Mucosa of rectum (tissue), 2 donors: ENCODE data around the gene EPHA4.

Experiments
- H3K27ac ChIP-seq, 2 donors: one replicate each; pipeline ENCODE4 v1.7.0; 2013; ENCODE audit warnings: inconsistent platforms in 2 of 2, low read depth in 2 of 2, low read length in 2 of 2
- H3K27me3 ChIP-seq, 2 donors: one replicate each; pipeline ENCODE4 v1.7.0; 2013; ENCODE audit warnings: low read length in 2 of 2; ENCODE audit not compliant: control insufficient read depth in 2 of 2, insufficient read depth in 2 of 2
- H3K36me3 ChIP-seq, 2 donors: one replicate each; pipeline ENCODE4 v1.7.0; 2013; ENCODE audit warnings: low read length in 2 of 2; ENCODE audit not compliant: control insufficient read depth in 2 of 2, insufficient read depth in 2 of 2
- H3K4me1 ChIP-seq, 2 donors: one replicate each; pipeline ENCODE4 v1.7.0; 2013; ENCODE audit warnings: low read length in 2 of 2, mild to moderate bottlenecking in 1 of 2; ENCODE audit not compliant: control insufficient read depth in 2 of 2, insufficient read depth in 2 of 2
- H3K4me3 ChIP-seq, 2 donors: one replicate each; pipeline ENCODE4 v1.7.0; 2013; ENCODE audit warnings: low read length in 2 of 2
- H3K9ac ChIP-seq, 2 donors: one replicate each; pipeline ENCODE4 v1.7.0; 2013; ENCODE audit warnings: low read length in 2 of 2, low read depth in 1 of 2, mild to moderate bottlenecking in 1 of 2
- H3K9me3 ChIP-seq, 2 donors: one replicate each; pipeline ENCODE4 v1.7.0; 2013; ENCODE audit warnings: low read length in 2 of 2; ENCODE audit not compliant: control insufficient read depth in 2 of 2
- donor health status: healthy.
- donor health status: Normal muscosa, but diverticular disease.

Gene EPHA4

DNA sequence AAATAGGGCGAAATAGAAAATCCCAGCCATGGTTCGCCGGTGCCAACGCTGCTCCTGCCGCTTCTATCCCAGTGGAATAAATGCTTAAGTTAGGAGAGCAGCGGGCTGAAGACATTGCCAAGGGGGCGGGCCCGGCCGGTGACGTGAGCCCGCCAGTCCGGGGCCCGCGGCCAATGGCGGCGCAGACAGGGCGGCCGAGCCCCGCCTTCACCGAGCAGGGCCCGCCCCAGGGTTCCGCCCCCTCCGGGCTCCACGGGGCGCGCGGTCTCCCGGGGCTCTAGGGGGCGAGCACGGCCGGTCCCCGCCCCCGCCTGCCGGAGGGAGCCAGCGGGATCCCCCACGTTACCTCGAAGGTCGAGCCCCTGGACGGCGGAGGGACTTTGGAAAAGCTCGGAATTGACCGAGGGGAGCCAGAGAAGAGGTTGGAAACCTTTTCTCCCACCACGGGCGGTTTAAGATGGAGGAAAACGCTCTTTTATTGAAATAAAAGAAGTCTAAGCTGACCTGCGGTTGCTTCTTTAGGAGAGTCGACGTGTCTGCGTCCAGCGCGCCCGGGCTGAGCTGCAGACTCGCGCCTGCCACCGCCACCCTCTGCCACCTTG is at the start of gene EPHA4:
Gene EPHA4 (minus strand): TSS at position 86 of the 602 bp plus-strand sequence. CDS start 56 bp downstream, at position 30.
- peak within 1 kb of the TSS; percentile 77 to 88 for H3K4me3 ChIP-seq
- no peaks in the 10 kb centered on the region for H3K9me3 ChIP-seq
- peaks cover 16 to 23% of the 10 kb centered on the region in 2 donors for H3K4me1 ChIP-seq
- H3K27me3 ChIP-seq = peaks cover 7% of the 10 kb centered on the region in 2 donors
- peak within 1 kb of the TSS; percentile 80 for H3K9ac ChIP-seq
- H3K36me3 ChIP-seq = no peaks in the 10 kb centered on the region
- H3K27ac ChIP-seq = peak within 1 kb of the TSS; percentile 69 to 73

DNA sequence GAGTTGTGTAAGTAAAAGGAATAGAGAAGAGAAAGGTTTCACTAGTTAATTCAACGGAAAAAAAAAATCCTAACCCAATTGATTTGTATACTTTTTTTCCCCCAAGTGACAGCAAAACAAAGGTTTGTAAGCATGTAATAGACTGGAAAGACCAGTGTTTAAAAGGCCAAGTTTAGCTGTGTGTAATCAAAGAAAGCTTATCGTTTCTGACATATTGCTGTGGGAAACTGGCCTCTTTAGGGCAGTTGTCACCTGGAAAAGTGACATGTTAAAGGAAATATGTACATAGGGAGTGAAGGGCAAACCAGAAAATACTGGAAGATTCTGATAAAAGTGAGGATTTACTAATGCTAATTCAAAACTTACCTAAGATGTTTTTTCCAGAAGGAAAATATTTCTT is 45.9 kb upstream of the EPHA4 start:
- H3K9ac ChIP-seq = no peak overlapping the region
- H3K27me3 ChIP-seq = no peaks in the 10 kb centered on the region
- H3K27ac ChIP-seq = no peak overlapping the region
- no peaks in the 10 kb centered on the region for H3K4me1 ChIP-seq
- no peaks in the 10 kb centered on the region for H3K9me3 ChIP-seq
- H3K36me3 ChIP-seq = no peaks in the 10 kb centered on the region
- H3K4me3 ChIP-seq = no peak overlapping the region

DNA sequence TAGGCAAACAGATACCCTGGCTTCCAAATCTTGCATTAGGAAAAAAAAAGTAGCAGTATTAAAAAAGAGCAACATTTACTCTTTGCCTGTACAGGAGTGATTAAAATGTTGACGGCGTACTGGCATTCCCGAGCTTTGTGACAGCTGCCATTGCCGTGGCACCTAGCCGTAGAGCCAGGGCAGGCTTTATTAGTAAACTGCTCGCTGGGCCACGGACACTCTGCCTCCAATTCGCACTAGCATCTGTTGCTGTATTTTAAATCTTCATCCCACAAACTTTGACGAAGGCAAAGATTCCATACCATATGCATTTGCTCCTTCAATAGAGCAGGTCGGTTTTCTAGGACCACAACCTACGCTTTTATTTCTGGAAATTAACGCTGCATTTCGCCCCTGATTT is 44.5 kb upstream of the EPHA4 start:
- no peak overlapping the region for H3K27ac ChIP-seq
- no peaks in the 10 kb centered on the region for H3K36me3 ChIP-seq
- no peaks in the 10 kb centered on the region for H3K9me3 ChIP-seq
- H3K4me1 ChIP-seq = no peaks in the 10 kb centered on the region
- H3K9ac ChIP-seq = no peak overlapping the region
- no peaks in the 10 kb centered on the region for H3K27me3 ChIP-seq
- H3K4me3 ChIP-seq = no peak overlapping the region

DNA sequence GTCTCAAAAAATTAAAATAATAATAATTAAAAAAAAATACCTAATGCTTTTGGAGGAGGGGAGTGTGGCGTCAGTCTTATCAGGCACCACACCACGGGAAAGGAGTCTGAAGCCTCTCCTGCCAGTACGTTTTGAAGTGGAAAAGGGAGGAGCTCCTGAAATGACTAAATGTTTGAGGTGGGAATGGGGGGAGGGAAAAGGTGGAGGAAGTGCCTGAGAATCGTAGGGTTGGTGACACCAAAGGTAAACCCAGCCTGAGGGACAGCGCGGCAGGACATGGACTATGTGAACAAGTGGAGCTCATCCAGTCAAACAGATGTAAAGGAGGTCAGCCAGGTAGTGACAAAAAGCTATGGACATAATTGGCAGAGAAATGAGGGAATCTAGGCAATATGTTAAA is 42.2 kb upstream of the EPHA4 start:
- H3K36me3 ChIP-seq = no peaks in the 10 kb centered on the region
- H3K9ac ChIP-seq = no peak overlapping the region
- H3K4me3 ChIP-seq = no peak overlapping the region
- H3K4me1 ChIP-seq = no peaks in the 10 kb centered on the region
- no peak overlapping the region for H3K27ac ChIP-seq
- H3K9me3 ChIP-seq = no peaks in the 10 kb centered on the region
- no peaks in the 10 kb centered on the region for H3K27me3 ChIP-seq

DNA sequence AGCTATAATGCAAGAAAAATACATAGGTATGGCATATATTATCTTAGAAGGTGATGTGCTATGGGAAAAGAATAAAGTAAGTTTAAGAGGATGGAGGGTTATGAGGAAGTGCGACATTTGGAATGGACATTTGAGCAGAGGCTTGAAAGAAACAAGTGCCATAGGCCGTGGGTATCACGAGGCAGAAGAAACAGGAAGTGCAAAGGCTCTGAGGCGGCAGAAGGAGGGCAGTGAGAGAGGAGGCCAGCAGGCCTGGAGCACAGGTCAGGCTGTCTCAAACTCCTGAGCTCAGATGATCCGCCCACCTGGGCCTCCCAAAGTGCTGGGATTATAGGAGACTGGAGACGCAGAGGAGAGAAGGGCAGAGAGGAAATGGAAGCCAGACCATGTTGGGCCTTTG is 40.7 kb upstream of the EPHA4 start:
- H3K27me3 ChIP-seq = no peaks in the 10 kb centered on the region
- H3K27ac ChIP-seq = no peak overlapping the region
- no peaks in the 10 kb centered on the region for H3K4me1 ChIP-seq
- H3K9me3 ChIP-seq = no peaks in the 10 kb centered on the region
- H3K36me3 ChIP-seq = no peaks in the 10 kb centered on the region
- H3K9ac ChIP-seq = no peak overlapping the region
- H3K4me3 ChIP-seq = no peak overlapping the region

DNA sequence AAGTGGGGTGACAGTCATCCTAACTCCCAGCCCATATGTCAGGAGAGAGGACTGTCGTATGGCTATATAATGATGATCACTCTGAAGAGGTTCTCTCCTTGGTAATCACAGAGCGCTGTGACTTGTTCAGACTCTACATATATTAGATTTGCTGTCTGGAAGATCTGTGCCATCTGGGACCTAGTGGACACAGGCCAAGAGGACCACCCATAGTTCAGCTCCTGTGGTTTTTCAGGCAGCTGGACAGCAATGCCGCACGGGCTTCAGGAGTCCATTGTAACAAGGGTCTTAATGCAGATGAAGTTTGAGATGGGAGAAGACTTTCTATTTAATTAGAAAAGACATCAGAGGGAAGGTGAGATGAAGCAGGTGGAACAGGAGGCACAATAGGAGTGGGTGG is 40.1 kb upstream of the EPHA4 start:
- Histone ChIP-seq H3K4me3 (no peak overlapping the region), H3K9me3 (no peaks in the 10 kb centered on the region), H3K27ac (no peak overlapping the region), H3K36me3 (no peaks in the 10 kb centered on the region), H3K9ac (no peak overlapping the region), H3K27me3 (no peaks in the 10 kb centered on the region), H3K4me1 (no peaks in the 10 kb centered on the region)

DNA sequence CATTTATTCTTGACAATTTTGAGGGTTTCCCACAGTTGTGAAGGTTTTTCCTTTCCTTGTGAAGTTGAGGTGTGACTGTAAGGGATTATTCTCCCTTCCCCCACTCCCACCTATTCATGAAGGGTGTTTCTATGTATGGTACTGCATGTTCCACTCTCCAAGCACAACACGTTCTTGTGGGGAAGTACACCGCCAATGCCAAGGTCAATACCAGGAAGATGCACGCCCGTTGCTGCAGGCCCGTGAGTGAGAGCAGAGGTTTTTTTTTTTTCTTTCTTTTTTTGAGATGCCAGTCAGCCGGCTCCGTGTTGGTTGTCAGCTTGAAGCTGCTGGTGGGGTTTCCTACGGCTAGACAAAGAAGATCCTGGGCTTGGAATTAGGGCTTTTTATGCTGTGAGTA is 38.6 kb upstream of the EPHA4 start:
- no peaks in the 10 kb centered on the region for H3K9me3 ChIP-seq
- H3K27ac ChIP-seq = no peak overlapping the region
- no peaks in the 10 kb centered on the region for H3K4me1 ChIP-seq
- no peak overlapping the region for H3K4me3 ChIP-seq
- no peaks in the 10 kb centered on the region for H3K27me3 ChIP-seq
- H3K36me3 ChIP-seq = no peaks in the 10 kb centered on the region
- no peak overlapping the region for H3K9ac ChIP-seq

DNA sequence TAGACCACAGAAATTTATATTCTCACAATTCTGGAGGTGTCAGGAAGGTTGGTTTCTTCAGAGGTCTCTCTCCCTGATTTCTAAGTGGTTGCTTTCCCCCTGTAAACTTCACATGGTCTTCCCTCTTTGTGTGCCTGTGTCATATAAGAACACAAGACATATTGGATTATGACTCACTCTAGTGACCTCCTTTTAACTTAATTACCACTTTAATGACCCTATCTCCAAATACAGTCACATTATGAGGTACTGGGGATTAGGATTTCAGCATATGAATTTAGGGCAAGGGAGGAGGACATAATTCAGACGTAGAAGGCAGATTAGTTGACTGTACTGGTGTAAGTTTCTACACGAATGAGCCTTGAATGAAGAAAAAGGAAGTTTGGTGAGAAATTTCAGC is 38.2 kb upstream of the EPHA4 start:
- H3K9me3 ChIP-seq = no peaks in the 10 kb centered on the region

DNA sequence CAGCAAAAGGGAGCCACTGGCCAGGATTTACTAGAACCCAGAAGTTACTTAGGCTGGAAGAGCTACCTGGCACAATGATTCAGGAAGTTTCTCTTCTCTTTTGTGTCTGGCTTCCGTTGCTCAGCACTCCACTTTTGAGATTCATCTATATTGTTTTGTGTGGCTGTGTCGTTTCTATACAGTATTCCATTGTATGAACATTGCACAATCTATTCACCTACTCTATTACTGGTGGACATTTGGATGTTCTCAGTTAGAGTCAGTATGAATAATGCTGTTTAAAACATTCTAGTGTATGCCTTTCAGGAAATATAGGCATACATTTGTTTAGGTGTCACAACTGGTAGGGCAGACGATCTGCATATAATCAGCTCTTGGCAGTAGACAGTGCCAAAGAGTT is 36.3 kb upstream of the EPHA4 start:
- Histone ChIP-seq H3K27ac (no peak overlapping the region), H3K36me3 (no peaks in the 10 kb centered on the region), H3K4me1 (no peaks in the 10 kb centered on the region), H3K4me3 (no peak overlapping the region), H3K9me3 (no peaks in the 10 kb centered on the region), H3K9ac (no peak overlapping the region), H3K27me3 (no peaks in the 10 kb centered on the region)

More for the DNA sequence above, 38.2 kb upstream of the EPHA4 start:
- H3K9ac ChIP-seq = no peak overlapping the region
- H3K4me3 ChIP-seq = no peak overlapping the region
- H3K27ac ChIP-seq = no peak overlapping the region
- no peaks in the 10 kb centered on the region for H3K4me1 ChIP-seq
- no peaks in the 10 kb centered on the region for H3K27me3 ChIP-seq
- H3K36me3 ChIP-seq = no peaks in the 10 kb centered on the region

DNA sequence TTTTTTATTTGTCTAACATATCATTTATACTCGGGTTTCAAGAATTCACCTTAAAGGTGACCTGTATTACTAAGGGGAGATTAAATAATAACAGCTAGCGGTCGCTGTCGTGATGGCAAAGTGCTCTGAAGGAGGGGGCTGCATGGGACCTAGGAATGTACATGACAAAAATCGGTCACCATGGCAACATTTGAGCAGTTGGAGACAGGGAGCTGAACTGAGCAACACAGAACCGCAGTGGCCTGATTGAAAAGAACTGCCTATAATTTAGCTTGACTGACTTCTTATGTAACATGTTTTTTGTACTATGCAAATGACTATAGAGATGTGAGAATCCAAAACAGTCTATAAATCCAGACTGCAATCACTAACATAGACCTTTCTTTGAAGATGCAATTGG is 34.3 kb upstream of the EPHA4 start:
- no peaks in the 10 kb centered on the region for H3K36me3 ChIP-seq
- H3K27me3 ChIP-seq = no peaks in the 10 kb centered on the region
- H3K4me3 ChIP-seq = no peak overlapping the region
- H3K9me3 ChIP-seq = no peaks in the 10 kb centered on the region
- no peaks in the 10 kb centered on the region for H3K4me1 ChIP-seq
- no peak overlapping the region for H3K9ac ChIP-seq
- H3K27ac ChIP-seq = no peak overlapping the region

DNA sequence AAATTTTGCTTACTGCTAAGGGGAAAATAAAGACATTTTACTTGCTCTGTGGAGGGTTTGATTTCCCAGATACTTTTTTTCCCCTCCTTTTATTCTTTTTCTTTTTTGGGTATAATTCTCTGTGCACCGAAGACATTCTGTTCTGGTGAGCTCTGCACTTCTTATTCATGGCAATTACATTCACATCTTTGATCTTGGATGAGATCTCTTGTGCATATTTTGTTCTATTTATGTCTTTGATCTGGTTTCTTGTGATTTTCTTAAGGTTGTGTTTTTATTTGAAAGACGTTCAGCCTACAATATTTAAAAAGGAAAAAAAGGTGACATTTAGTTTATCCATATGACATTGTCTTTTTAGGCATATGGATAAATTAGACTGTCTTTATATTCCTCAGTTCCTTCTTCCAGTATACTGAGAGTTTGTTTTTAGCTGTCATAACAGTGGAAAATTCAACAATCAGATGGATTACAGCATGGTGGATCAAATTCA is 33.7 kb upstream of the EPHA4 start:
- no peaks in the 10 kb centered on the region for H3K4me1 ChIP-seq
- no peaks in the 10 kb centered on the region for H3K9me3 ChIP-seq
- H3K9ac ChIP-seq = no peak overlapping the region
- no peaks in the 10 kb centered on the region for H3K27me3 ChIP-seq
- H3K4me3 ChIP-seq = no peak overlapping the region
- no peaks in the 10 kb centered on the region for H3K36me3 ChIP-seq
- no peak overlapping the region for H3K27ac ChIP-seq
